Trophoblast cell (in vitro differentiated cells and primary cell): ENCODE data around the gene MYH15.

Source experiments
- DNase-seq, 2 donors: peaks; one replicate each; pipeline ENCODE4 v3.0.0-alpha.2; 2016
- H2AFZ ChIP-seq: 2 replicates; pipeline ENCODE4 v1.6.1; 2013; ENCODE audit warnings: low read length, moderate library complexity, mild to moderate bottlenecking; ENCODE audit not compliant: insufficient read depth, poor library complexity
- H2AK5ac ChIP-seq: 2 replicates; pipeline ENCODE4 v1.6.1; 2013; ENCODE audit warnings: mild to moderate bottlenecking, low read length
- H2BK120ac ChIP-seq: 2 replicates; pipeline ENCODE4 v1.6.1; 2013; ENCODE audit warnings: low read length, mild to moderate bottlenecking, moderate library complexity; ENCODE audit not compliant: insufficient read depth, poor library complexity
- H2BK12ac ChIP-seq: 2 replicates; pipeline ENCODE4 v1.6.1; 2013; ENCODE audit warnings: mild to moderate bottlenecking, low read length, moderate library complexity
- H2BK5ac ChIP-seq: 2 replicates; pipeline ENCODE4 v1.6.1; 2013; ENCODE audit warnings: low read length, low read depth, moderate library complexity, mild to moderate bottlenecking; ENCODE audit not compliant: poor library complexity
- H3K14ac ChIP-seq: 2 replicates; pipeline ENCODE4 v1.6.1; 2013; ENCODE audit warnings: mild to moderate bottlenecking, low read length
- H3K18ac ChIP-seq: 2 replicates; pipeline ENCODE4 v1.6.1; 2013; ENCODE audit warnings: mild to moderate bottlenecking, low read length
- H3K23ac ChIP-seq: 2 replicates; pipeline ENCODE4 v1.6.1; 2013; ENCODE audit warnings: low read length
- H3K27ac ChIP-seq: 2 replicates; pipeline ENCODE4 v1.5.1; 2013; ENCODE audit warnings: low read depth, mild to moderate bottlenecking, inconsistent platforms, low read length, moderate library complexity
- H3K27me3 ChIP-seq: 2 replicates; pipeline ENCODE4 v1.6.1; 2013; ENCODE audit warnings: inconsistent platforms, mild to moderate bottlenecking, low read length, moderate library complexity; ENCODE audit not compliant: insufficient read depth
- H3K36me3 ChIP-seq, 2 experiments: 1 replicate in 1 of 2; 2 replicates in 1 of 2; pipeline ENCODE4 v1.6.1; 2013; ENCODE audit warnings: low read length in 2 of 2, mild to moderate bottlenecking in 2 of 2, moderate library complexity in 1 of 2; ENCODE audit not compliant: insufficient read depth in 2 of 2, control insufficient read depth in 1 of 2
- H3K4ac ChIP-seq: 2 replicates; pipeline ENCODE4 v1.6.1; 2013; ENCODE audit warnings: low read depth, mild to moderate bottlenecking, low read length, moderate library complexity
- H3K4me1 ChIP-seq, 2 experiments: 1 replicate in 1 of 2; 2 replicates in 1 of 2; pipeline ENCODE4 v1.6.1; 2013; ENCODE audit warnings: low read length in 2 of 2, mild to moderate bottlenecking in 2 of 2, moderate library complexity in 1 of 2; ENCODE audit not compliant: insufficient read depth in 2 of 2, control insufficient read depth in 1 of 2
- H3K4me2 ChIP-seq: 2 replicates; pipeline ENCODE4 v1.6.1; 2013; ENCODE audit warnings: inconsistent platforms, mild to moderate bottlenecking, low read length, moderate library complexity
- H3K4me3 ChIP-seq: 2 replicates; pipeline ENCODE4 v1.5.1; 2013; ENCODE audit warnings: mild to moderate bottlenecking, low read depth, low read length, inconsistent platforms
- H3K79me1 ChIP-seq: one replicate; pipeline ENCODE4 v1.6.1; 2013; ENCODE audit warnings: low read length
- H3K79me2 ChIP-seq: 2 replicates; pipeline ENCODE4 v1.6.1; 2013; ENCODE audit warnings: low read length, mild to moderate bottlenecking; ENCODE audit not compliant: control insufficient read depth, insufficient read depth, poor library complexity
- H3K9ac ChIP-seq: 2 replicates; pipeline ENCODE4 v1.6.1; 2013; ENCODE audit warnings: mild to moderate bottlenecking, low read length
- H3K9me3 ChIP-seq: 2 replicates; pipeline ENCODE4 v1.6.1; 2013; ENCODE audit warnings: low read depth, mild to moderate bottlenecking, control low read depth, inconsistent platforms, low read length; ENCODE audit not compliant: insufficient read depth
- H4K12ac ChIP-seq: 2 replicates; pipeline ENCODE4 v1.6.1; 2013; ENCODE audit warnings: low read depth, mild to moderate bottlenecking, low read length, moderate library complexity
- H4K8ac ChIP-seq: 2 replicates; pipeline ENCODE4 v1.6.1; 2013; ENCODE audit warnings: low read depth, mild to moderate bottlenecking, low read length, moderate library complexity
- H4K91ac ChIP-seq: one replicate; pipeline ENCODE4 v1.6.1; 2013; ENCODE audit warnings: low read depth, mild to moderate bottlenecking, low read length, moderate library complexity
- WGBS: extraction: QIAGEN DNeasy Blood & Tissue Kit; methylation state at CpG from one replicate; pipeline ENCODE4 v1.1.7; 2013; ENCODE audit warnings: missing lambda C conversion rate; ENCODE audit not compliant: insufficient read length, insufficient coverage; ENCODE audit errors: extremely low coverage; 5-methylcytosine and 5-hydroxymethylcytosine counted together

The MYH15 gene

GRCh38 chr3:108331792-108332191 is 178.6 kb downstream of the MYH15 start:
- no peak overlapping the region for H3K27ac ChIP-seq

More at GRCh38 chr3:108331792-108332191, 178.6 kb downstream of the MYH15 start:
- Histone ChIP-seq H3K79me2 (no peaks in the 10 kb centered on the region), H3K4me2 (no peak overlapping the region), H2BK120ac (no peak overlapping the region), H3K27me3 (no peaks in the 10 kb centered on the region), H4K8ac (no peak overlapping the region), H2AFZ (no peak overlapping the region), H3K4me1 (no peaks in the 10 kb centered on the region), H3K9me3 (no peaks in the 10 kb centered on the region), H3K4ac (no peak overlapping the region), H2AK5ac (no peak overlapping the region), H4K91ac (no peak overlapping the region), H4K12ac (no peak overlapping the region), H3K9ac (no peak overlapping the region), H3K23ac (no peak overlapping the region), H3K4me3 (no peak overlapping the region), H3K36me3 (no peaks in the 10 kb centered on the region), H2BK12ac (no peak overlapping the region), H3K18ac (no peak overlapping the region), H3K79me1 (no peaks in the 10 kb centered on the region), H3K14ac (no peak overlapping the region), H2BK5ac (no peak overlapping the region)
- no CpG with 5 or more reads among the region's 3 CpGs for WGBS
- DNase-seq, result no peak
